Fibroblast of villous mesenchyme (primary cell): ENCODE data around the gene TFIP11. TPM values are rescaled to one million over a fixed set of nuclear protein-coding genes. Genes with fewer than 3 reads are reported as not detected.
A peak's percentile ranks its signal among the peaks of the same experiment; 100 is the strongest.
"Not testable (repeated sequence)": the region's sequence is repeated elsewhere in the genome, so short reads cannot be mapped to it uniquely, and the experiment has no call there.

ENCODE experiments used
- DNase-seq: peaks from one replicate; pipeline ENCODE4 v3.0.0-alpha.2; 2010; ENCODE audit warnings: low read depth
- H3K4me3 ChIP-seq: 2 replicates; pipeline ENCODE4 v1.5.1; 2011; ENCODE audit warnings: low read depth, mild to moderate bottlenecking, low read length
- CTCF ChIP-seq: IDR thresholded peaks from 2 replicates; pipeline ENCODE4 v1.5.1; 2012; ENCODE audit warnings: low read depth, mild to moderate bottlenecking, low read length; ENCODE audit not compliant: insufficient read depth
- total RNA-seq: library from RNA; depleted of rRNA; stranded (reverse); fragments of >200 nt; gene quantifications from 2 replicates; pipeline ENCODE4 v1.2.3, GENCODE V29; 2012

Gene TFIP11
- total RNA-seq, 1 donor: 34.5 TPM

DNA sequence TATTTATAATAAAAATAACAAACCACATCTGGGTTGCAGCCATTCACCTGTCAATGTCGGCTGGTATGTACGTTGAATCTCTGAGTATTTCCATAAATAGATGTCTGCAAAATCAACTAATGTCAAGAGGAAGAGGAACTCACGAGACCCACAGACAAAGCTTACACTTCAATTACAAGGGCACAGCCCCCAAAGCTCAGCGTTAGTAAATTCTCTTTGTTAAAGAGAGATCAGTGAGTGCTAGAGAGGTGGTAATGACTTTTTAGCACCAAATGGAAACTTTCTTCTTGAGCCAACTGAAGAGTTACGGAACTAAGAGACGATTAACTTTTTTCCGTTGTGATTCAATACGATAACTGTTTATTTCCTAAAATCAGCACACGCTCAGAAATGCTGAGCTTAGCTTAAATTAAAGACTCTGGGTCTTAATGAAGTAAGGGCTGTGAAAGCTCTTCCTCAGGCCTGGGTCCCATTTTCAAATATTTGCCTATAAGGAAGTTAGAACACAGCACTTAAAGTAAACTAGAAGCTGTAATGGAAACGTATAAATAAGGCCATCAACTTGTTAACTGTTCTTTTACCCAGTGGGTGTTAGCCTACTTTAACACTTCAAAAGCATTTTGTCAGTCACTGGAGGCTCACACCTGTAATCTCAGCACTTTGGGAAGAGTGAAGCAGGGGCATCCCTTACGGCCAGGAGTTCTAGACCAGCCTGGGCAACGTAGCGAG lies 22.8 kb upstream of the TFIP11 start:
- no peak for TF ChIP-seq CTCF
- no peak overlapping the region for H3K4me3 ChIP-seq
- no peak for DNase-seq

- TF ChIP-seq CTCF: no peak
- no peak overlapping the region for H3K4me3 ChIP-seq
- no peak for DNase-seq
These were observed 22.0 kb upstream of the TFIP11 start for GRCh38 chr22:26534171-26534855.

GRCh38 chr22:26529345-26529744 lies 17.1 kb upstream of the TFIP11 start:
- DNase-seq: peak; percentile 57
- no peak for TF ChIP-seq CTCF

DNA sequence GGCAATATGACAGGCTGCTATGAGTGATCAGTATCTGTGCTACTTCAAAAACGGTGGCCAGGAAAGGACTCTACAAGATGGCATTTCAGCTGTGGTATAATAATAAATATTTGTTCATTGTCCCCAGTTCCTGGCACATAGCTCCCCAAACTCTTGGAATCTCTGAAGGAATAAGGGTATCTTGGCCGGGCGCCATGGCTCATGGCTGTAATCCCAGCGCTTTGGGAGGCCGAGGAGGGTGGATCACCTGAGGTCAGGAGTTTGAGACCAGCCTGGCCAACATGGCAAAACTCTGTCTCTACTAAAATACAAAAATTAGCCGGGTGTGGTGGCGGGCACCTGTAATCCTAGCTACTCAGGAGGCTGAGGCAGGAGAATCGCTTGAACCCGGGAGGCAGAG lies 16.2 kb upstream of the TFIP11 start:
- not testable (repeated sequence) for DNase-seq, H3K4me3 ChIP-seq

More at GRCh38 chr22:26529345-26529744, 17.1 kb upstream of the TFIP11 start:
- H3K4me3 ChIP-seq: no peak overlapping the region

GRCh38 chr22:26527574-26528465 lies 15.5 kb upstream of the TFIP11 start:
- no peak overlapping the region for H3K4me3 ChIP-seq
- no peak for DNase-seq
- no peak for TF ChIP-seq CTCF

DNA sequence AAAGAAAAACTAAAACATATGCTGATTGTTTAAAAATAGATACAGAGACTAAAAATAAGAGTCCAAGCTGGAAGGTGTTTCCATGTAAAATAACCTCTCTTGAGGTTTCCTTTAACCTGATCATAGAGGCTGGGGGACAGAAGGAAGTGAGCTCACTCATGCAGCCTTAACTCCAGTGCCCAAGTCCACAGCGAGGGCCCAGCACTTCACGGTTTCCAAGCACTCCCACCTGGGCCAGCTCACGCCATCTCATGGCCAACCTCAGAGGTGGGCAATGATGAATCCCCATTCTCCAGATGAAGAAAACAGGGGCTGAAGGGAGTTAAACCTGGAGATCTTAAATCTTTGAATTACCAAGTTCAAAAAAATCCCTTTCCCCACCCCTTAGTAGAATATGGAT lies 14.9 kb upstream of the TFIP11 start:
- no peak overlapping the region for H3K4me3 ChIP-seq
- no peak for TF ChIP-seq CTCF
- DNase-seq: no peak
